Activated naive CD8-positive, alpha-beta T cell treated with anti-CD3 and anti-CD28 coated beads for 36 hours (primary cell): ENCODE measurements around the gene PTCD3. TPM values are rescaled to one million over a fixed set of nuclear protein-coding genes. Genes with fewer than 3 reads are reported as not detected.
A peak's percentile ranks its signal among the peaks of the same experiment; 100 is the strongest.

Experiments used
- DNase-seq: peaks from one replicate; pipeline ENCODE4 v3.0.0; 2021
- H3K27ac Mint-ChIP-seq: one replicate; pipeline ENCODE4 v1.8.0; 2022; ENCODE audit warnings: mild to moderate bottlenecking, moderate library complexity, mixed read lengths
- H3K27me3 Mint-ChIP-seq: one replicate; pipeline ENCODE4 v1.8.0; 2022; ENCODE audit warnings: mild to moderate bottlenecking, mixed read lengths
- H3K36me3 Mint-ChIP-seq: one replicate; pipeline ENCODE4 v1.8.0; 2021; ENCODE audit warnings: mild to moderate bottlenecking, mixed read lengths
- H3K4me1 Mint-ChIP-seq: one replicate; pipeline ENCODE4 v1.8.0; 2021; ENCODE audit warnings: mixed read lengths
- H3K4me3 Mint-ChIP-seq: one replicate; pipeline ENCODE4 v1.8.0; 2022; ENCODE audit warnings: mild to moderate bottlenecking, moderate library complexity, mixed read lengths
- H3K9me3 Mint-ChIP-seq: one replicate; pipeline ENCODE4 v1.8.0; 2022; ENCODE audit warnings: mixed read lengths
- total RNA-seq, 2 experiments: library from RNA; stranded (reverse); gene quantifications; one replicate each; pipeline ENCODE4 v1.2.3, GENCODE V29; 2021

The PTCD3 gene
- 100 to 1,000 TPM; 161 to 162 TPM for total RNA-seq

DNA sequence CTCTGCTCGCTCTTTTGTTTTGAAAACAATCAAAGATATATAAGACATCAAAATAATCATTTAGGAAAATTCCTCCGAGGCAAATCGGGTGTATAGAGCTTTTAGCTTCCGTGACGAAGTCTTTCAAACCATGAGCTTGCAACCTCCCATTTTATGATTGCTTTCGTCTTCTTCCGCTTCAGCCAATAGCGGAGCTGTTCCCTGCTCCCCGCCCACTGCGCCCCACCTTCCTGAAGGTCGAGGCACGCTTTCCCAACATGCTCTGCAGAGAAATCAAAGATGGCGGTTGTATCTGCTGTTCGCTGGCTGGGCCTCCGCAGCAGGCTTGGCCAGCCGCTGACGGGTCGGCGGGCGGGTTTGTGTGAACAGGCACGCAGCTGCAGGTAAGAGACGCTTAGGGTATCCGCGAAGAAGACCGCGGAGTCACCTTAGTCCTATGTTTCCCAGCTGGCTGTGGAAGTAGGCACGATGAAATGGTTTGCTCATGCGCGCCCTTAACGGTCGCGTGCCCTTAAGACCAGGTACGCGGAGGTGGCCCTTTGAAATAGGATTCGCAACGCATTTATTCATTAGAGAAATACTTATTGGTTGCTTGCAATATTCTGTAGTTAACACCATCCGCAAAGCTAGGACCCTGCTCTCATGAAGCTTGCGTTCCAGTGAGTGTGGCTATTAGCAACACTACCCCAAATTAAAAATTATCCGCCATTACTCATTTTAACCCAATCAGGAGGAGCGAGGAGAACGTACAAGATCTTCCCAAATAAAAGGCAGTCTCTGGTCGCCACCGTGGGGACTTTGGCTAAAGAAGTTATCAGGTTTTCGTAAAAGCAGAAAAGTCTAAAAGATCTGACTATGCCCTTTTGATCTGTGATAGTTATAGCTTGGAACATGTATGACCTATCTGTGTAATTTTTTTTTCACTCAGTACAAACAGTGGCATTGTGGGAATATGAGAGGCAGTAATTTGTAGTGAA lies at the start of gene PTCD3:
PTCD3 (plus strand) TSS at position 267 of the 977 bp plus-strand sequence; CDS start at position 280, 13 bp downstream.
- Mint-ChIP-seq H3K27me3 (no peaks in the 10 kb centered on the region), H3K4me1 (peaks cover 48% of the 10 kb centered on the region), H3K36me3 (peaks cover 53% of the 10 kb centered on the region)

DNA sequence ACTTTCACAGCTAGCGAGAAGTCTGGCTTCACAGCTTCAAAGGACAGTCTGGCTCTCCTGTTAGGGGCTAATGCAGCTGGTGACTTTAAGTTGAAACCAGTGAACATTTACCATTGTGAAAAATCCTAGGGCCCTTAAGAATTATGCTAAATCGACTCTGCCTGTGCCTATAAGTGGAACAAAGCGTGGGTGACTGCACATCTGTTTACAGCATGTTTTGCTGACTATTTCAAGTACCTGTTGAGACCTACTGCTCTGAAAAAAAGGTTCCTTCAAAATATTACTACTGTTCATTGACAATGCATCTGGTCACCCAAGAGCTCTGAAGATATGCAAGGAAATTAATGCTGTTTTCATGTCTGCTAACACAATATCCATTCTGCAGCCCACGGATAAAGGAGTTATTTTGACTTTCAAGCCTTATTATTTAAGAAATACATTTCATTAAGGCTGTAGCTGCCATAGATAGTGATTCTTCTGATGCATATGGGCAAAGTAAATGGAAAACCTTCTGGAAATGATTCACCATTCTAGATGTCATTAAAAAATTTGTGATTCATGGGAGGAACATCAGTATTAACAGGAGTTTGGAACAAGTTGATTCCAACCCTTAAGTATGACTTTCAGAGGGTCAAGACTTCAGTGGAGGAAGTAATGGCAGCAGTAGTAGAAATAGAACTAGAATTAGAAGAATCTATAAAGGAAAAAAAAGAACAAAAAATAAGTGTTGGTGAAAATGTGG lies 49.3 kb upstream of the PTCD3 start:
- DNase-seq = no peak
- Mint-ChIP-seq H3K4me3 (no peak overlapping the region), H3K27me3 (no peaks in the 10 kb centered on the region), H3K36me3 (peaks cover 36% of the 10 kb centered on the region), H3K9me3 (no peaks in the 10 kb centered on the region), H3K27ac (no peak overlapping the region), H3K4me1 (no peaks in the 10 kb centered on the region)

More for the DNA sequence above, at the start of gene PTCD3:
- H3K9me3 Mint-ChIP-seq = peaks cover 3% of the 10 kb centered on the region
- DNase-seq = peak; percentile 93
- H3K27ac Mint-ChIP-seq = peak within 1 kb of the TSS; percentile 99
- H3K4me3 Mint-ChIP-seq = peak within 1 kb of the TSS; percentile 96

DNA sequence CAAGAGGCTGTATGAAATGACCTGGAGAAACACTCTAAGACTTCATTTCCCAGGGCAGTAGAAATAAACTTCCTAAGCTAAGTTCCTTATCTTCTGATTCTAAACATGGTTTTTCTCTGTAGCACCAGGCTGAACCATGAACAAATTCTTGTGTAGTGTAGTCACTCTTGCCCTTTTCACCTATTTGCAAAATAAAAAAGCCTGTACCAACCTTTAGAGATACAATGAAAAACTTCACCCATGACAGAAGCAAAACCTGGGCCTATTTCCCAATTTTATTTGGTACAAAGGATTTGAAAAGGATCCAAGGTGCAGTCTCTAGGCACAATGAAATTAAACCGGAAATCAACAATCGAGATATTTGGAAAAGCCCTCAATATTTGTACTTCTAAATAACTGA lies 44.0 kb upstream of the PTCD3 start:
- peaks cover 61% of the 10 kb centered on the region for H3K36me3 Mint-ChIP-seq
- H3K4me1 Mint-ChIP-seq = peaks cover 6% of the 10 kb centered on the region
- H3K27ac Mint-ChIP-seq = no peak overlapping the region
- no peak overlapping the region for H3K4me3 Mint-ChIP-seq
- DNase-seq = no peak
- peaks cover 7% of the 10 kb centered on the region for H3K9me3 Mint-ChIP-seq
- no peaks in the 10 kb centered on the region for H3K27me3 Mint-ChIP-seq

DNA sequence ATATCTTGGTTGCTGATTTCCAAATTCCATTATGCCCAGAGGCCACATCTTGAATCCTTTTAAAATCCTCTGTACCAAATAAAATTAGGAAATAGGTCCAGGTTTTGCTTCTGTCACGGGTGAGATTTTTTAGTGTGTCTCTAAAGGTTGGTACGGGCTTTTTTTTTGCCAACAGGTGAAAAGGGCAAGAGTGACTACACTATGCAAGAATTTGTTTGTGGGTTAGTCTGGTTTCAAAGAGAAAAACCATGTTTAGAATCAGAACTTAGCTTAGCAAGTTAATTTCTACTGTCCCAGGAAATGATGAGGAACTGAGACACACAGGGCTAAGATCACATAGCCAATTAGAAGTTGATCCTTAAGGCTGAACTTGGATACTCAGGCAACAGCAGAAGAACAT lies 42.0 kb upstream of the PTCD3 start:
- H3K4me3 Mint-ChIP-seq = no peak overlapping the region
- H3K36me3 Mint-ChIP-seq = peaks cover 66% of the 10 kb centered on the region
- no peaks in the 10 kb centered on the region for H3K27me3 Mint-ChIP-seq
- no peak overlapping the region for H3K27ac Mint-ChIP-seq
- DNase-seq = no peak
- H3K9me3 Mint-ChIP-seq = peaks cover 7% of the 10 kb centered on the region
- H3K4me1 Mint-ChIP-seq = peaks cover 19% of the 10 kb centered on the region

DNA sequence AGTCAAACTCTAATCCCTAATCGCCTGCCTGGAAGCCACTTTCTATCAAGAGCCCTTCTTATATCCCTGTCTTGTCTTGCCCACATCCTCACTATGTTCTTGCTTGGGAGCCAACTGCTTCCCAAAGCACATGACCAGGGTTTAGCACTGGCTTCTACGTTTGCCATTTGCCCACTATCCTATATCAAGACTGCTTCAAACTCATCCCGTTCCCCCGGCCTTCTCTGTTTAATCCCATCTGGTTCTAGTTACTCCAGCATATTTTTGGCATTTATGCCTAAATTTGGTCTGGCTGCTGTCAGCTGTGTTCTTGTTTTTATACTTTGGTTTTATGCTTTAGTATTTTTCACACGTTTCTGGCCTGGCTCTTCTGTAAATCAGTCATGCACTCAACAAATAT lies 40.5 kb upstream of the PTCD3 start:
- H3K36me3 Mint-ChIP-seq = peaks cover 69% of the 10 kb centered on the region
- DNase-seq = no peak
- no peak overlapping the region for H3K4me3 Mint-ChIP-seq
- H3K27me3 Mint-ChIP-seq = no peaks in the 10 kb centered on the region
- peaks cover 7% of the 10 kb centered on the region for H3K9me3 Mint-ChIP-seq
- H3K4me1 Mint-ChIP-seq = peaks cover 22% of the 10 kb centered on the region
- H3K27ac Mint-ChIP-seq = no peak overlapping the region

DNA sequence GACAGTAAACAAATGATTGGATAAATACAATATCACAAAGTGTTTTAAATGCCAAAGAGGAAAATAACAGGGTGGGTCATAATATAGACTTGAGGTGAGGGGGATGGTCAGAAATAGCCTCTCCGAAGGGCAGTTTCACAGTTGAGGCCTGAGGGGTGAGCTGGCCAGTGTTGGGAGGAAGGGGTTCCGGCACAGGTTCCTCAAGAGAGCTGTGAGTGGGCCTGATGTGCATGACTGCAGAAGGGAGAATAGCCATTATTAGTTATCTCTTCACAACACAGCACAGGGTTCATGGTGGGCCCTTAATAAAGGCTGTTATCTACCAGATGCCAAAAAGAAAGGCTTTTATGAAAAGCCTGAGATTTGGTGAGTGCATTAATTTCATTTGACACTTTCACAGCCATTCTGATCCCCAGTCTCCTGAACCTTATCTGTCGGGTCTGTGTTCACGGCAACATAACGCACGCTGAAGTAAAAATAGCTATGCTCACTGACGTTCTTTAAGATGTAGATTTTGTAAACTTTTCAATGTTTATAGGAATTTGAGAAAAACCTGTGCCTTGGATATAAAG lies 39.9 kb upstream of the PTCD3 start:
- no peaks in the 10 kb centered on the region for H3K27me3 Mint-ChIP-seq
- peaks cover 70% of the 10 kb centered on the region for H3K36me3 Mint-ChIP-seq
- H3K9me3 Mint-ChIP-seq = peaks cover 7% of the 10 kb centered on the region
- H3K4me1 Mint-ChIP-seq = peaks cover 22% of the 10 kb centered on the region
- H3K27ac Mint-ChIP-seq = no peak overlapping the region
- no peak overlapping the region for H3K4me3 Mint-ChIP-seq
- DNase-seq = no peak

DNA sequence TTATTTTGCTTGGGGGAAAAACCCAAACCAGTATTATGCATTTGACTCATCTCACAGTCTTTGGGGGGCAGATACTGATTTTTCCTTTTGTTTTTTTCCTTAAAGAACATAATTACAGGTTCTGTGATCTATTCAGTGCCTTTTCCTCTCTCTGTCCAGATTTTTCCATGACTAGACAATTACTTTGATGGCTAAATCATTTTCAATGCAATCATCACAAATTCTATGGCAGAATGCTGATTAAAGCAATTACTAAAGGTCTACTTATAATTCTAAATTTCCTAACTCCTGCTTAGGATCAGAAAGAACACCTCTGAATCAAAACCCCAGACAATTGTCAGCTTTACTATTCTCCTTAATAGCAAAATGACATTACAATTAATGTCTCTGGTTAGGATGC lies 39.1 kb upstream of the PTCD3 start:
- Mint-ChIP-seq H3K9me3 (peaks cover 9% of the 10 kb centered on the region), H3K27ac (no peak overlapping the region), H3K4me1 (peaks cover 22% of the 10 kb centered on the region), H3K36me3 (peaks cover 74% of the 10 kb centered on the region), H3K4me3 (no peak overlapping the region), H3K27me3 (no peaks in the 10 kb centered on the region)
- DNase-seq = no peak

DNA sequence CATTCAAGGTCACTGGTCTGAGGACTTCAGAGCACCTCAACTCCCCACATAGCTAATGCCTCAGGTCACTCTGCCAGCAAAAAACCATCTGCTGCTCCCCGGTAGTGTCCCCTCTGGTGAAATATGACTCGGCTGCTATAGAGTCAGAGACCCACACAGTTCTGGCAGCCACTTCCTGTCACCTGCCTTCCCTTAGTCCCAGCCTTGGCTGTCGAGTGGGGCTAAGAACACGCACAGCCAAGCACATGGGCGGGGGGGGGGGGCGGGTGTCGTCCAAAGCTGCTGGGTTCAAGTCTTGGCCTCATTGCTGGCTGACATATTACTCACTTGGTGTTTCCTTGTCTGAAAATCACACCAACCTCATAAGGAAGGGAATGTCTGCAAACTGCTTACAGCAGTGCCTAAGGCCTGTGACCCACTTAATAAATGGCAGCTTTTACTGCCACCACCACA lies 37.9 kb upstream of the PTCD3 start:
- peaks cover 23% of the 10 kb centered on the region for H3K4me1 Mint-ChIP-seq
- peaks cover 73% of the 10 kb centered on the region for H3K36me3 Mint-ChIP-seq
- no peak overlapping the region for H3K4me3 Mint-ChIP-seq
- DNase-seq = peak; percentile 52
- no peaks in the 10 kb centered on the region for H3K27me3 Mint-ChIP-seq
- H3K9me3 Mint-ChIP-seq = peaks cover 9% of the 10 kb centered on the region
- no peak overlapping the region for H3K27ac Mint-ChIP-seq

DNA sequence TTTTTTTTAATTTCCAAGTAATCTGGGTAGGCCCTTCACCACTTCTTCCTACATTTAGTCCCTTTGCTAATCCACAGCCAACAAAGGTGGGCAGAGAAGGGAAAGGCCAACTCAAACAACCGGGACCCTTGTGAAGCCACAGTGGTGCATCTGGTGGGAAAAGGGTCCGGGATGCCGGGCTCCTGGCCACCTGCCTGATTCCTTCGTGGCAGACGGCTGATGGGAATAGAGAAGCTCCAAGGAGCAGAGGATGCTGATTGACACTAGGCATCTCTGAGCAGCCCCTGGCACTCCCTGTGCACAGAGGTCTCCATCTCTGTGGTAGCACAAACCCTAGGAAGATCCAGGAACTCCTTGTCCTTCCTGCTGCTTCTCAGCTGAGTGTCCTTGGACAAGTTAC lies 37.4 kb upstream of the PTCD3 start:
- peaks cover 9% of the 10 kb centered on the region for H3K9me3 Mint-ChIP-seq
- no peak for DNase-seq
- peaks cover 23% of the 10 kb centered on the region for H3K4me1 Mint-ChIP-seq
- H3K4me3 Mint-ChIP-seq = no peak overlapping the region
- no peak overlapping the region for H3K27ac Mint-ChIP-seq
- H3K27me3 Mint-ChIP-seq = no peaks in the 10 kb centered on the region
- peaks cover 71% of the 10 kb centered on the region for H3K36me3 Mint-ChIP-seq

DNA sequence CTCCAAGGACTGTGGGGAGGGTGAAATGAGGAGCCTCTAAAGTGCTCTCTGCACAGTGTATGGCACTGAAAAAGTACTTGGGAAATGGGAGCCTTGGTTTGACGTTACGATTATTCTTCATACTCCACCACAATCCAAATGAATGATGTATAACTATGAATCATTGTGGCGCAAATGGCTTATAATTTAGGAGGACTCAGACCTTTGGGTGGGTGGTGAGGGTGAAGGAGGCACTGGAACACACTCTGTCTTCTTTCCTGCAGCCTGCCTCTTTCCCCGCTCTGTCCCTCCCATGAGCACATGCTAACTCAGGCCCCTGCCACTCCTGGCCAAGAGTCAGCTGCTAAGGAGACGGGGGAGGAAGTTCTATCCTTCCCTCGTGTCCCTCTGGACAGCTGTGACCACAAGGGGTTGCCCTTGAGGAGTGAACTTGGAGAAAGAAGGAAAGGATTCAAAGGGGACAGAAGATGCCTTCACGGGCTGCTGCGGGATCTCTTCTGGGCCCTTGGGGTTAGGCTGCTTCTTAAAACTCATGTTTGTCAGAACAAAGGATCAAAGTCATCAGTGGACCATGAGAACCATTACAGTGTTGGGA lies 36.8 kb upstream of the PTCD3 start:
- Mint-ChIP-seq H3K4me1 (peaks cover 23% of the 10 kb centered on the region), H3K27ac (peak overlapping the region; percentile 39), H3K36me3 (peaks cover 67% of the 10 kb centered on the region), H3K27me3 (no peaks in the 10 kb centered on the region), H3K9me3 (peaks cover 4% of the 10 kb centered on the region), H3K4me3 (no peak overlapping the region)
- DNase-seq = no peak

DNA sequence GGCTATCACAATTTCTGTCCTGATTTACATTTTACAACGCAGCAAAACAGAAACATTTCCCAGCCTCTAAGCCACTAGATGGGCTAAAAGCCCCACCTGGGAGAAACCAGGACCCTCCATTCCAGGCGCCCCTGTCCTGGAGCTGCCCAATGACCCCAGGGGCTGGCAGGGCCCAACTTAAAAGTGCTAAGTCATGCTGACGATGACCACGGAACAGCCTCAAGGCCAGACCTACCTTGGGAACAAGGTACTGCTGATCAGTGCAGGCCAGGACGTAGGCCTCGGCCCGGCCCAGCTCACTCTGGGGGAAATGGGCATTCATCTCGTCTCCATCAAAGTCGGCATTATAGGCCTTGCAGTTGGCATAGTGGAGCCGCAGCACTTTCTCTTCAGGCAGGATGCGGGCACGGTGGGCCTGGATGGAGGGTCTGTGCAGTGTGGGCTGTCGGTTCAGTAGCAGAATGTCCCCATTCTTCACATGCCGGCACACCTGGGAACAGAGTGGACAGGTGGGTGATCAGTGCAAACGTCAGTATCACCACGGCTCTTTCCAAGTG lies 36.2 kb upstream of the PTCD3 start:
- Mint-ChIP-seq H3K36me3 (peaks cover 63% of the 10 kb centered on the region), H3K27ac (no peak overlapping the region), H3K9me3 (peaks cover 2% of the 10 kb centered on the region), H3K4me3 (no peak overlapping the region), H3K4me1 (peaks cover 22% of the 10 kb centered on the region), H3K27me3 (no peaks in the 10 kb centered on the region)
- no peak for DNase-seq

DNA sequence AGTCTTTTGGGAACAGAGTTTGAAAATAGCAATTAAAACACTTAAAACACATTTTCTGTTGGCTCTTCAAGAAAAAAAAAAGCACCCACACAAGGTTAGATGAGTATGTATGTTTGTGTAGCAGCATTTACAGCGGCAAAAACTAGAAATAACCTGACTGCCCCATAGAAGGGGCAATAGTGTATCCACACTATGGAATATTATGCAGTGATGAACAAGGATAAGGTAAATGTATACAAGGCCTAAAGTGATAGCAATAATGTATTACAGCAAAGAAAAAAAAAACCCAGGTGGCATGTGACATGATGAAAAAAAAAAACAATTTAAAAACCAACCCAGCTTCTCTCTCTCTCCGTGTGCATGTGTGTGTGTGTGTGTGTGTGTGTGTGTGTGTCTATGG lies 35.2 kb upstream of the PTCD3 start:
- Mint-ChIP-seq H3K36me3 (peaks cover 53% of the 10 kb centered on the region), H3K27ac (no peak overlapping the region), H3K9me3 (peaks cover 2% of the 10 kb centered on the region), H3K4me3 (no peak overlapping the region), H3K27me3 (no peaks in the 10 kb centered on the region), H3K4me1 (peaks cover 22% of the 10 kb centered on the region)
- DNase-seq = no peak

DNA sequence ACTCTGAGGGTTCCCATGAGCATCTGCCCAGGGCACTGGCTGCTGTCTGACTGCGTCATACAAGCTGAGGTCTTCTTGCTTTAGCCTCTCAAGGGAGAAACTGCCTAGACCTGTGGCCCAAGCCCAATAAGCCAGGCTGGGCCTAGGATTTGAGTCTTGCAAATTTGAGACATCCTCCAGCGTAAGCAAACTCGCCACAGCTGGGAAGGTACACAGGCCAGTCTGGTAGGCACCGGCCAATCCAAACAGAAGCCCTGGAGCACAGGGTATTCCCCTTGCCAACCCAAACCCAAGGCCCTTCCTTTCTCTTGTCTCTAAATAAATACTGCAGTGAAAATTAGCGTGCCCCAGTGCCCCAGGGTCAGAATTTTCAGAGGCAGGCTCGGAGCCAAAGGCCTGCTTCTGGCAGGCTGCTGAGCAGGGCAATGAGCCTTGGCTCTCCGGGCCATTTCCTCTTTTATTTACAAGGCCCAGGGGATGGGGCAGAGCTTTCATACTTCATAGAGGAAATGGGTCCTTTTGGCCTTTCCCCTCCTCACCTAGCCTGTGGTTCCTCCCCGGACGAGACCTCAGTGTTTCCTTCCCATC lies 33.7 kb upstream of the PTCD3 start:
- Mint-ChIP-seq H3K36me3 (peaks cover 52% of the 10 kb centered on the region), H3K4me3 (no peak overlapping the region), H3K9me3 (peaks cover 2% of the 10 kb centered on the region), H3K27ac (peak overlapping the region; percentile 66), H3K27me3 (no peaks in the 10 kb centered on the region), H3K4me1 (peaks cover 14% of the 10 kb centered on the region)
- no peak for DNase-seq

DNA sequence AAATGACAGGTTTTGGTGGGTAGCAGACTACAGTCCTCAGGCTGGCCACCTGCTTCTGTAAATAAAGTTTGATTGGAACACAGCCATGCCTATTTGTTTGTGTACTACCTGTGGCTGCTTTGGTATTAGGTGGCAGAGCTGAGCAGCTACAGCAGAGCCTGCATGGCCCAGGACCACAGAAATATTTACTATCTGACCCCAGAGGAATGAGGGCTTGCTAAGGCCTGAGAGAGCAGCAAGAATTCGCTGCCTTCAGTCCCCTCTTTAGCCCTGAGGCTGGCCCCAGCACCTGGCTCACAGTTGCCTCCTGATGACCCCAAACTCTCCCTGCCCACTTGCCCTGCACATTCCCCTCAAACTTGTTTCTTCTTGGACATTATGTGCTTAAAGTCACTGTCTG lies 32.8 kb upstream of the PTCD3 start:
- Mint-ChIP-seq H3K27ac (no peak overlapping the region), H3K27me3 (no peaks in the 10 kb centered on the region), H3K4me3 (no peak overlapping the region), H3K36me3 (peaks cover 52% of the 10 kb centered on the region), H3K4me1 (peaks cover 12% of the 10 kb centered on the region), H3K9me3 (peaks cover 2% of the 10 kb centered on the region)
- DNase-seq = no peak
